HFFc6 (cell line): ENCODE results near the gene PAQR5. TPM values are rescaled to one million over a fixed set of nuclear protein-coding genes. Genes with fewer than 3 reads are reported as not detected.

Experiments
- DNase-seq: peaks from one replicate; pipeline ENCODE4 v3.0.0-alpha.2; 2018
- H3K27ac Mint-ChIP-seq: 2 replicates; pipeline ENCODE4 v1.8.0; 2020; ENCODE audit warnings: mild to moderate bottlenecking, mixed read lengths
- H3K27me3 Mint-ChIP-seq: 2 replicates; pipeline ENCODE4 v1.8.0; 2021; ENCODE audit warnings: mild to moderate bottlenecking, moderate library complexity, mixed read lengths; ENCODE audit not compliant: insufficient read depth
- H3K36me3 Mint-ChIP-seq: 2 replicates; pipeline ENCODE4 v1.8.0; 2021; ENCODE audit warnings: low read depth, mixed read lengths
- H3K4me1 Mint-ChIP-seq: 2 replicates; pipeline ENCODE4 v1.8.0; 2020; ENCODE audit warnings: low read depth, mixed read lengths
- H3K4me3 Mint-ChIP-seq: 2 replicates; pipeline ENCODE4 v1.8.0; 2020; ENCODE audit warnings: mild to moderate bottlenecking, moderate library complexity, mixed read lengths
- H3K9me3 Mint-ChIP-seq: 2 replicates; pipeline ENCODE4 v1.8.0; 2020; ENCODE audit warnings: mild to moderate bottlenecking, mixed read lengths
- total RNA-seq, 6 experiments: library from RNA; stranded (reverse); fragmentation: NEBNext Ultra II Directional; extraction: Animal tissue kit (Norgen Biotek cat#: 25700); gene quantifications; 2 replicates in 1 of 6; 3 replicates in 5 of 6; pipeline ENCODE4 v1.2.3, GENCODE V29; 2021
- TF ChIP-seq, protein P1 (sequence below): fragments of 200-600 bp; sonication (generic); IDR thresholded peaks from 2 replicates; pipeline ENCODE4 v1.5.0; 2021; ENCODE audit warnings: antibody characterized with exemption, mild to moderate bottlenecking

The PAQR5 gene
- total RNA-seq, 6 experiments from 2014 or later: 1.3 to 2.2 (median 1.6) TPM

DNA sequence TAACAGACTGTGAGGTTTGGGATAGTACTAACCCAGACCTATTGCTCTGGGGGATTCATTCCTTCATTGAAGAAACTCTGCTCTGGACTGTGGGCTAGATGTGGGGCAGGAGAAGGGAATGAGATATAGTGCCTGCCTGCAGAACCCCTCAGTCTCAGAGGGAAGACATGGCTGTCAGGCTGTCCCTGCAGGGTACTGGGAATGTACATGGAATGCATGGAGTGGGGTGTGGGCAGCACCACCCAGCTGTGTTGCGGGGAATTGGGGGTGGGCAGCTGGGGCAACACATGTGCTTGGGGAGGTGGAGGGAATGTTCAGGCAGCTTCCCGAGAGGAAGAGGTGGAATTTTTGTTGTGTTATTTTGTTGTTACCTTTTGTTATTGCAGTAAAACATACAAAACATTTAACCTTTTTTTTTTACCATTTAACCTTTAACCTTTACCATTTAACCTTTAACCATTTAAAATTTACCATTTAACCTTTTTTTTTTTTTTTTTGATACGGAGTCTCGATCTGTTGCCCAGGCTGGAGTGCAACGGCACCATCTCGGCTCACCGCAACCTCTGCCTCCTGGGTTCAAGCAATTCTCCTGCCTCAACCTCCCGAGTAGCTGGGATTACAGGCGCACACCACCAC lies 7.3 kb downstream of the PAQR5 start:
- H3K4me1 Mint-ChIP-seq: peaks cover 51% of the 10 kb centered on the region
- H3K27ac Mint-ChIP-seq: peak overlapping the region; percentile 90
- TF ChIP-seq, protein P1, sequence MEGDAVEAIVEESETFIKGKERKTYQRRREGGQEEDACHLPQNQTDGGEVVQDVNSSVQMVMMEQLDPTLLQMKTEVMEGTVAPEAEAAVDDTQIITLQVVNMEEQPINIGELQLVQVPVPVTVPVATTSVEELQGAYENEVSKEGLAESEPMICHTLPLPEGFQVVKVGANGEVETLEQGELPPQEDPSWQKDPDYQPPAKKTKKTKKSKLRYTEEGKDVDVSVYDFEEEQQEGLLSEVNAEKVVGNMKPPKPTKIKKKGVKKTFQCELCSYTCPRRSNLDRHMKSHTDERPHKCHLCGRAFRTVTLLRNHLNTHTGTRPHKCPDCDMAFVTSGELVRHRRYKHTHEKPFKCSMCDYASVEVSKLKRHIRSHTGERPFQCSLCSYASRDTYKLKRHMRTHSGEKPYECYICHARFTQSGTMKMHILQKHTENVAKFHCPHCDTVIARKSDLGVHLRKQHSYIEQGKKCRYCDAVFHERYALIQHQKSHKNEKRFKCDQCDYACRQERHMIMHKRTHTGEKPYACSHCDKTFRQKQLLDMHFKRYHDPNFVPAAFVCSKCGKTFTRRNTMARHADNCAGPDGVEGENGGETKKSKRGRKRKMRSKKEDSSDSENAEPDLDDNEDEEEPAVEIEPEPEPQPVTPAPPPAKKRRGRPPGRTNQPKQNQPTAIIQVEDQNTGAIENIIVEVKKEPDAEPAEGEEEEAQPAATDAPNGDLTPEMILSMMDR: no peak
- peak overlapping the region; percentile 40; the same call in 1 of the 2 replicates for H3K4me3 Mint-ChIP-seq
- no peaks in the 10 kb centered on the region for H3K9me3 Mint-ChIP-seq
- no peak for DNase-seq
- peaks cover 7% of the 10 kb centered on the region for H3K27me3 Mint-ChIP-seq
- peaks cover 9% of the 10 kb centered on the region for H3K36me3 Mint-ChIP-seq

DNA sequence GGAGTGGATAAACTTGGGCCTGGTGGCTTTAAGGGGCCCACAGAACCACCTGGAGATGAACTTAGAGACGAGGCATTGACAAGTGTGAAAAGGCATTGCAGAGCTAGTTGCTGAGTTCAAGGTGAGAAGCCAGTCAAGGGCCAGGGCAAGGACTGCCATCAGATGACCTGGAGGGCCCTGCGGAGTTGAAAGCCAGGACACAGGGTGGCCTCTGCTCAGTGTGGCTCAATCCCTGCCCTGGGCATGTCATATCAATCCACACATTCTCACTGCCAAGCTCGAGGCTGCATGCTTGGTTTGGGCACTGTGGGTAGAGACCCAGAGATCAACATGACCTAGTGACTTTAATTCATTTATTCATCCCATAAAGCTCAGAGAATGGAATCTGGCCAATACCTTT lies 9.2 kb downstream of the PAQR5 start:
- H3K4me1 Mint-ChIP-seq: peaks cover 58% of the 10 kb centered on the region
- no peak for DNase-seq

DNA sequence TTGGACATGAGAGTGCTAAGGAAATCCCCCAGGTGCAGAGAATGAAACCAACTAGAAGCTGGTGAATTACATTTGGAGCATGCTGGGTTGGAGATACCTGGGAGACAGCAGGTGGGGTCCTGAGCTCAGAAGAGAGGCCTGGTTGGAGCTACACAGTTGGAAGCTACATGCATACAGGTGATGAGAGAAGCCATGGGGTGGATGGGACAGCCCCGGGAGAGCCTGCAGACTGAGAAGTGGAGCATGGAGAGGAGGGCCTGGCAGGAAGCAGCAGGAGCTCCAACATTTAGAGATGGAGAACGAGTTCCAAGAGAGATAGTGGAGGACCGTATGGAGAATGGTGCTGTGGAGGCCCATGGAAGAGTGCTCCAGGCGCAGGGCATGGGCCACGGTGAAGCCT lies 10.2 kb downstream of the PAQR5 start:
- Mint-ChIP-seq H3K4me3 (no peak overlapping the region), H3K9me3 (no peaks in the 10 kb centered on the region), H3K4me1 (peaks cover 49% of the 10 kb centered on the region), H3K36me3 (peaks cover 9% of the 10 kb centered on the region), H3K27ac (no peak overlapping the region), H3K27me3 (peaks cover 9% of the 10 kb centered on the region)
- no peak for DNase-seq
- TF ChIP-seq, protein P1: no peak

More for the DNA sequence above, 9.2 kb downstream of the PAQR5 start:
- TF ChIP-seq, protein P1: no peak
- H3K27me3 Mint-ChIP-seq: peaks cover 7% of the 10 kb centered on the region
- no peaks in the 10 kb centered on the region for H3K9me3 Mint-ChIP-seq
- no peak overlapping the region for H3K4me3 Mint-ChIP-seq
- peaks cover 9% of the 10 kb centered on the region for H3K36me3 Mint-ChIP-seq
- no peak overlapping the region for H3K27ac Mint-ChIP-seq

DNA sequence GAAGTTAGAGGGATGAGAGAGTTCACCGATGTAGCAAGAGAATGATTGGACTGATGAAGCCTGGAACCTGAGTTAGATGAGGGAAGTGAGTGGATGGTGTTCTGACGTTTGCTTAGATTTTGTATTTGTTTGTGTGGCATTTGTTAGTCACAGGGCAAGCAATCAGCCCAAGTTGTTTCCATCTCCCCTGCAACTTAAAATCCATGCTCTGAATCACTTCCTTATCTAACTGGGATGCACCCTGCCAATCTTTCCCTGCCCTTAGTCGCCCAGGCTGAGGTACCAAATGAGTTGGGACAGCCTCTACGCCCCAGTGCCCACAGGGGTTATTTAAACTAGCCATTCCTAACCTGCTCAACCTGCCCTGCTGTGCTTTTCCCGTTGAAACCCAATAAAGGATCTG lies 12.6 kb downstream of the PAQR5 start:
- H3K36me3 Mint-ChIP-seq: peaks cover 9% of the 10 kb centered on the region
- peak; percentile 36 for DNase-seq
- peak overlapping the region; percentile 48; the same call in 1 of the 2 replicates for H3K27ac Mint-ChIP-seq
- H3K4me1 Mint-ChIP-seq: peaks cover 26% of the 10 kb centered on the region
- TF ChIP-seq, protein P1: no peak
- H3K4me3 Mint-ChIP-seq: no peak overlapping the region
- H3K9me3 Mint-ChIP-seq: no peaks in the 10 kb centered on the region
- H3K27me3 Mint-ChIP-seq: peaks cover 9% of the 10 kb centered on the region

DNA sequence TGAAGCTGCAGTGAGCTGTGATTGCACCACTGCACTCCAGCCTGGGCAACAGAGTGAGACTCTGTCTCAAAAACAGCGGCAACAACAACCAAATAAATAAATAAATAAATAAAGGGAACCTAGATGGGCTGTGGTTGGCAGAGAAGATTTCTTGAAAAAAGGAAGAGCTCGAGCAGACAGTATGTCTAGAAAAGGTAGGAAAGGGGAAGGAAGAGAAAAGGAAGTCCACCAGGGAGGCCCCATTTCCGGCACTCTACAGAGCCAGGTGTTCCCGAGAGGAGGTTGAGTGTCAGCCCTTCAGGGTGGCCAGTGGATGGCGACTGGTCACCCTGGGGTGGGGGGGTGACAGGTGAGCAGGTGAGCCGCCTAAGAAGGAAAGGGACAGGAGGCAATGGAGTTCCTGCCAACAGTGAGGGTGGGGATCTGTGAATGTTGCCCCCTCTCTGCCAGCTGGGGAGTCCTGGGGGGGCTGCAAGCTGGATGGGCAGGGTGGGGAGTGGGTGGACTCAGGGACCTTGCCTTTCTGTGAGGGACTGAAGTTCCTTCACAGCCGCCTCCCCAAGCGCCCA lies 14.8 kb downstream of the PAQR5 start:
- Mint-ChIP-seq H3K4me3 (no peak overlapping the region), H3K27me3 (peaks cover 12% of the 10 kb centered on the region), H3K36me3 (no peaks in the 10 kb centered on the region), H3K9me3 (no peaks in the 10 kb centered on the region), H3K27ac (no peak overlapping the region), H3K4me1 (peaks cover 14% of the 10 kb centered on the region)
- TF ChIP-seq, protein P1: no peak
- no peak for DNase-seq
